Fibroblast of lung (primary cell): ENCODE data around the gene DTX3L.

Experiments used
- CTCF ChIP-seq, 2 donors: IDR thresholded peaks in 1 of 2; conservative IDR thresholded peaks in 1 of 2; 1 replicate in 1 of 2; 2 replicates in 1 of 2; pipeline ENCODE4 v1.5.1; 2011 to 2012; ENCODE audit warnings: low read length in 2 of 2, control low read depth in 1 of 2, inconsistent platforms in 1 of 2, low read depth in 1 of 2, mild to moderate bottlenecking in 1 of 2
- EZH2 ChIP-seq: IDR thresholded peaks from 2 replicates; pipeline ENCODE4 v1.5.1; 2012; ENCODE audit warnings: low read length, control low read depth, mild to moderate bottlenecking; ENCODE audit errors: missing control alignments

DNA sequence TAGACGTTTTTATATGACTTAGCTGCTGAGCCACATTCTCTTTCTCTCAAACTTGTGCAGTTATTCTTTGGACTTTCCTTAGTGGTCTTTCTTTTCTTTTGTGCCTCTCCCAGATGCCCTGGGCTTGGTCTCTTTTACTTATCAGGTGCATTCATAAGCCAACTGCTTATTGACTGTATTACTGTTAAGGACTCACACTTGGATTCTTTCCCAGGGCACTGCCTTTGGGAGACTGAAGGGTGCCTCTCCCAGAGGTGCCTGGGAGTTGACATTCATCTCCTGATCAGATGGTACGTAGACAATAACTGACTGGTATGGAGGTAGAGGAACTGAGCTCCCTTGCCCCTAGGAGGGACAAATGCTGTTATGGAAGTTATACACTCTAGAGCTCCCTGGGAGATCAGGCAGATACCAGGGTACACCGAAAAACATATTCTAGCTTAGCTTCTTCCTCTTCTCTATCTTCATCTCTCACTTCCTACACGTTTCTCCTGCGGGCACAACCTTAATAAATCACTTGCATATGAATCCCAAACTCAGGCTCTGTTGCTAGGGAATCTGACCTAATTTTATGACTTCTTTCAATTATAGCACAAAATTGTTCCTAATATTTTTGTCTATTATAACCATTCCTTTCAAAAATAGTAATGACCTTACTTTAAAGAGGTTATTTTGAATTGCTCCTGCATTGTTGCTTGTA is 38.0 kb downstream of the DTX3L start:
- no peak for TF ChIP-seq CTCF (conservative IDR thresholded peaks at IDR 0.05 in 1 of 2, IDR thresholded peaks at IDR 0.05 in 1 of 2; ENCODE audit: low read depth in 1 of 2, low read length in 2 of 2)
- no peak for TF ChIP-seq EZH2
